Smooth muscle cell (in vitro differentiated cells): Measurements from ENCODE around the gene MAP3K4. TPM values are rescaled to one million over a fixed set of nuclear protein-coding genes. Genes with fewer than 3 reads are reported as not detected.

ENCODE experiments used
- DNase-seq: peaks from one replicate; lab custom pipeline; 2025; ENCODE audit not compliant: unreplicated experiment; lab: John Stamatoyannopoulos, UW
- H2AFZ ChIP-seq: fragments of 200-600 bp; sonication (generic); 2 replicates; pipeline ENCODE4 v1.6.0; 2016; ENCODE audit warnings: antibody characterized with exemption, low read depth, mild to moderate bottlenecking
- H3F3A ChIP-seq: fragments of 200-600 bp; sonication (generic); 2 replicates; pipeline ENCODE4 v1.6.0; 2017; ENCODE audit warnings: antibody characterized with exemption, low read depth
- H3K27ac ChIP-seq: fragments of 200-600 bp; sonication (generic); 2 replicates; pipeline ENCODE4 v1.5.1; 2016; ENCODE audit warnings: low read depth, mild to moderate bottlenecking
- H3K27me3 ChIP-seq: fragments of 200-600 bp; sonication (generic); 2 replicates; pipeline ENCODE4 v1.6.1; 2016; ENCODE audit warnings: low read depth, mild to moderate bottlenecking
- H3K36me3 ChIP-seq: fragments of 200-600 bp; sonication (generic); 2 replicates; pipeline ENCODE4 v1.5.1; 2016; ENCODE audit warnings: low read depth
- H3K4me1 ChIP-seq: fragments of 200-600 bp; sonication (generic); 2 replicates; pipeline ENCODE4 v1.5.1; 2016; ENCODE audit warnings: low read depth
- H3K4me2 ChIP-seq: fragments of 200-600 bp; sonication (generic); 2 replicates; pipeline ENCODE4 v1.6.0; 2016; ENCODE audit warnings: mild to moderate bottlenecking
- H3K4me3 ChIP-seq: fragments of 200-600 bp; sonication (generic); 2 replicates; pipeline ENCODE4 v1.5.1; 2016; ENCODE audit warnings: mild to moderate bottlenecking
- H3K79me2 ChIP-seq: fragments of 200-600 bp; sonication (generic); 2 replicates; pipeline ENCODE4 v1.6.0; 2016; ENCODE audit warnings: low read depth, mild to moderate bottlenecking
- H3K9ac ChIP-seq: fragments of 200-600 bp; sonication (generic); 2 replicates; pipeline ENCODE4 v1.6.0; 2016; ENCODE audit warnings: low read depth
- H3K9me3 ChIP-seq: fragments of 200-600 bp; sonication (generic); replicated peaks from 2 replicates; pipeline ENCODE4 v1.5.1; 2016; ENCODE audit warnings: low read depth
- H4K20me1 ChIP-seq: fragments of 200-600 bp; sonication (generic); 2 replicates; pipeline ENCODE4 v1.6.0; 2016; ENCODE audit warnings: low read depth
- CTCF ChIP-seq: fragments of 200-600 bp; sonication (generic); IDR thresholded peaks from 2 replicates; pipeline ENCODE4 v1.5.1; 2017; ENCODE audit warnings: borderline replicate concordance, mild to moderate bottlenecking, antibody characterized with exemption; ENCODE audit not compliant: insufficient read depth, poor library complexity, severe bottlenecking
- WGBS: methylation state at CpG from one replicate; pipeline ENCODE4 v1.1.7; 2016; ENCODE audit warnings: low lambda C conversion rate; 5-methylcytosine and 5-hydroxymethylcytosine counted together
- polyA plus RNA-seq: library from polyadenylated mRNA; unstranded; fragments of >200 nt; fragmentation: Nextera tagmentation; extraction: Ambion mirVana; gene quantifications from 2 replicates; pipeline ENCODE4 v1.2.1, GENCODE V29; 2016
- total RNA-seq: library from RNA; depleted of rRNA; stranded (reverse); fragments of >200 nt; gene quantifications from 2 replicates; pipeline ENCODE4 v1.2.3, GENCODE V29; 2014

The MAP3K4 gene
- total and polyA plus RNA-seq, 2 experiments from 2014 or later: 14.3 to 29.5 TPM

DNA sequence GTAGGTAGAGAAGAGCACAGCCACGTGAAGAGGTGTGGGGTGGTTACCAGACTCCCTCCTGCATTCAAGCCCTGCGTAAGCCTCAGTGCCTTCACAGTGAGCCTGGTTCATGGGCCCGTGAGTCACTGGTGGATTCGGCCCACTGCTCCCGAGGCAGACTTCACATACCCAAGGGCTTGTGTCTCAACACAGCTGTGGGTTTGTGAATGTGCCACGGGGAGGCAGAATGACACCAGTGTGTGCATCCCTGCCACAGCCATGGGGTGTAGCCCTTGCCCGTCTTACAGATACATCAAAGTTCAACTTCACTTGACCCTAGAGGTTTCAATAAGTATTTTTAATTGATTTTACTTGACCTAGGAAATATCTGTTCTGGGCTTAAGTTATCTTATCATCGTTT lies 108.5 kb downstream of the MAP3K4 start:
- Histone ChIP-seq H3K4me3 (no peak overlapping the region), H4K20me1 (no peaks in the 10 kb centered on the region), H3K9me3 (no peaks in the 10 kb centered on the region), H3K79me2 (no peaks in the 10 kb centered on the region), H3K4me2 (no peak overlapping the region), H2AFZ (no peak overlapping the region), H3F3A (no peaks in the 10 kb centered on the region), H3K27ac (peak overlapping the region; percentile 44), H3K4me1 (no peaks in the 10 kb centered on the region), H3K36me3 (peaks cover 7% of the 10 kb centered on the region), H3K27me3 (no peaks in the 10 kb centered on the region), H3K9ac (no peak overlapping the region)
- no peak for DNase-seq
- WGBS: 72% methylated on average over 8 of the region's 8 CpGs
- TF ChIP-seq CTCF: no peak

GRCh38 chr6:161101517-161101916 lies 109.9 kb downstream of the MAP3K4 start:
- no peaks in the 10 kb centered on the region for H3K9me3 ChIP-seq
- peak; percentile 24 for TF ChIP-seq CTCF
- H3F3A ChIP-seq: no peaks in the 10 kb centered on the region
- H3K79me2 ChIP-seq: no peaks in the 10 kb centered on the region
- no peak for DNase-seq
- no peaks in the 10 kb centered on the region for H4K20me1 ChIP-seq
- 90% methylated on average over 7 of the region's 7 CpGs for WGBS
- H3K36me3 ChIP-seq: peaks cover 7% of the 10 kb centered on the region
- H3K4me1 ChIP-seq: no peaks in the 10 kb centered on the region
- no peak overlapping the region for H2AFZ ChIP-seq
- no peak overlapping the region for H3K4me3 ChIP-seq
- H3K9ac ChIP-seq: no peak overlapping the region
- no peak overlapping the region for H3K4me2 ChIP-seq
- no peaks in the 10 kb centered on the region for H3K27me3 ChIP-seq
- H3K27ac ChIP-seq: no peak overlapping the region

- H3K9me3 ChIP-seq: no peaks in the 10 kb centered on the region
- no peak for DNase-seq
- no peak overlapping the region for H3K9ac ChIP-seq
- no peaks in the 10 kb centered on the region for H3K4me1 ChIP-seq
- H3F3A ChIP-seq: no peaks in the 10 kb centered on the region
- no peaks in the 10 kb centered on the region for H4K20me1 ChIP-seq
- H3K27me3 ChIP-seq: no peaks in the 10 kb centered on the region
- H3K36me3 ChIP-seq: peaks cover 18% of the 10 kb centered on the region
- peak overlapping the region; percentile 27 for H3K27ac ChIP-seq
- H3K79me2 ChIP-seq: no peaks in the 10 kb centered on the region
- 72% methylated on average over 4 of the region's 4 CpGs for WGBS
- no peak overlapping the region for H2AFZ ChIP-seq
- TF ChIP-seq CTCF: no peak
- H3K4me3 ChIP-seq: no peak overlapping the region
- H3K4me2 ChIP-seq: no peak overlapping the region
These were observed 111.9 kb downstream of the MAP3K4 start for GRCh38 chr6:161103475-161103874.

- no peak overlapping the region for H3K27ac ChIP-seq
- no peak for DNase-seq
These were observed 113.4 kb downstream of the MAP3K4 start for GRCh38 chr6:161104966-161105365.

More at GRCh38 chr6:161104966-161105365, 113.4 kb downstream of the MAP3K4 start:
- H3K4me1 ChIP-seq: no peaks in the 10 kb centered on the region
- TF ChIP-seq CTCF: no peak
- H3K9me3 ChIP-seq: no peaks in the 10 kb centered on the region
- no peaks in the 10 kb centered on the region for H4K20me1 ChIP-seq
- H3K4me2 ChIP-seq: no peak overlapping the region
- no peaks in the 10 kb centered on the region for H3F3A ChIP-seq
- no peak overlapping the region for H3K9ac ChIP-seq
- H2AFZ ChIP-seq: no peak overlapping the region
- no peaks in the 10 kb centered on the region for H3K27me3 ChIP-seq
- H3K79me2 ChIP-seq: no peaks in the 10 kb centered on the region
- H3K36me3 ChIP-seq: peaks cover 28% of the 10 kb centered on the region
- no peak overlapping the region for H3K4me3 ChIP-seq
